Superior temporal gyrus (tissue), 1 donor: Measurements from ENCODE around the gene IL19.
"Not testable (repeated sequence)": the region's sequence is repeated elsewhere in the genome, so short reads cannot be mapped to it uniquely, and the experiment has no call there.

Experiments
- DNase-seq: peaks from one replicate; pipeline ENCODE4 v3.0.0-alpha.2; 2016; ENCODE audit errors: extremely low spot score

IL19 gene

GRCh38 chr1:206776229-206776628, 5.7 kb downstream of the IL19 start:
- no peak for DNase-seq

GRCh38 chr1:206778031-206778430, 7.5 kb downstream of the IL19 start:
- no peak for DNase-seq

- not testable (repeated sequence) for DNase-seq
Measured at GRCh38 chr1:206778911-206779310, 8.3 kb downstream of the IL19 start.

GRCh38 chr1:206779638-206780037, 9.1 kb downstream of the IL19 start:
- no peak for DNase-seq

- DNase-seq = no peak
Measured at GRCh38 chr1:206782448-206782847, 11.9 kb downstream of the IL19 start.

GRCh38 chr1:206783506-206783905, 12.9 kb downstream of the IL19 start:
- DNase-seq = no peak

GRCh38 chr1:206784471-206784903, 13.9 kb downstream of the IL19 start:
- DNase-seq = no peak

- no peak for DNase-seq
Measured at GRCh38 chr1:206785182-206785765, 14.7 kb downstream of the IL19 start.

- no peak for DNase-seq
Measured at GRCh38 chr1:206786212-206786886, 15.8 kb downstream of the IL19 start.

- DNase-seq = no peak
Measured at GRCh38 chr1:206787891-206788290, 17.3 kb downstream of the IL19 start.

GRCh38 chr1:206788487-206789050, 18.0 kb downstream of the IL19 start:
- no peak for DNase-seq

GRCh38 chr1:206790502-206791250, 20.1 kb downstream of the IL19 start:
- no peak for DNase-seq

GRCh38 chr1:206792939-206793607, 22.5 kb downstream of the IL19 start:
- no peak for DNase-seq

- DNase-seq = no peak
Measured at GRCh38 chr1:206793620-206794019, 23.0 kb downstream of the IL19 start.

GRCh38 chr1:206794294-206794908, 23.8 kb downstream of the IL19 start:
- DNase-seq = no peak

GRCh38 chr1:206796116-206796515, 25.5 kb downstream of the IL19 start:
- no peak for DNase-seq

- no peak for DNase-seq
Measured at GRCh38 chr1:206796981-206797402, 26.4 kb downstream of the IL19 start.

GRCh38 chr1:206797534-206798383, 27.2 kb downstream of the IL19 start:
- DNase-seq = no peak

- DNase-seq = no peak
Measured at GRCh38 chr1:206798384-206798996, 27.9 kb downstream of the IL19 start.

- DNase-seq = no peak
Measured at GRCh38 chr1:206799311-206799710, 28.7 kb downstream of the IL19 start.
